Measurements from ENCODE around the gene SIL1.
"Not testable (repeated sequence)": the region's sequence is repeated elsewhere in the genome, so short reads cannot be mapped to it uniquely, and the experiment has no call there.

SIL1 gene

GRCh38 chr5:139014726-139015125 lies 183.4 kb downstream of the SIL1 start:
- no peak overlapping the region for H3K4me3 ChIP-seq (ENCODE audit: low read depth, low read length)
- no peak for TF ChIP-seq CTCF (IDR thresholded peaks at IDR 0.05; ENCODE audit: borderline replicate concordance, insufficient read depth, low read depth, low read length)

GRCh38 chr5:139012176-139012575 lies 186.0 kb downstream of the SIL1 start:
- no peak overlapping the region for H3K4me3 ChIP-seq (ENCODE audit: low read depth, low read length)
- no peak for TF ChIP-seq CTCF (IDR thresholded peaks at IDR 0.05; ENCODE audit: borderline replicate concordance, insufficient read depth, low read depth, low read length)

GRCh38 chr5:139011156-139011555 lies 187.0 kb downstream of the SIL1 start:
- H3K4me3 ChIP-seq (ENCODE audit: low read depth, low read length) = not testable (repeated sequence)

- TF ChIP-seq CTCF (IDR thresholded peaks at IDR 0.05; ENCODE audit: borderline replicate concordance, insufficient read depth, low read depth, low read length) = no peak
- no peak overlapping the region for H3K4me3 ChIP-seq (ENCODE audit: low read depth, low read length)
These were observed 193.5 kb downstream of the SIL1 start for GRCh38 chr5:139004374-139005307.

GRCh38 chr5:138999674-139000073 lies 198.5 kb downstream of the SIL1 start:
- no peak overlapping the region for H3K4me3 ChIP-seq (ENCODE audit: low read depth, low read length)
- no peak for TF ChIP-seq CTCF (IDR thresholded peaks at IDR 0.05; ENCODE audit: borderline replicate concordance, insufficient read depth, low read depth, low read length)

- no peak overlapping the region for H3K4me3 ChIP-seq (ENCODE audit: low read depth, low read length)
- TF ChIP-seq CTCF (IDR thresholded peaks at IDR 0.05; ENCODE audit: borderline replicate concordance, insufficient read depth, low read depth, low read length) = no peak
These were observed 199.6 kb downstream of the SIL1 start for GRCh38 chr5:138998521-138998920.

- no peak overlapping the region for H3K4me3 ChIP-seq (ENCODE audit: low read depth, low read length)
- TF ChIP-seq CTCF (IDR thresholded peaks at IDR 0.05; ENCODE audit: borderline replicate concordance, insufficient read depth, low read depth, low read length) = no peak
These were observed 202.0 kb downstream of the SIL1 start for GRCh38 chr5:138996120-138996519.
